Effector CD8-positive, alpha-beta T cell (primary cell): ENCODE results near the gene ITCH.
A peak's percentile ranks its signal among the peaks of the same experiment; 100 is the strongest.
"Not testable (repeated sequence)": the region's sequence is repeated elsewhere in the genome, so short reads cannot be mapped to it uniquely, and the experiment has no call there.

Source experiments
- DNase-seq: peaks from one replicate; lab custom pipeline; 2025; lab: John Stamatoyannopoulos, UW

ITCH gene

DNA sequence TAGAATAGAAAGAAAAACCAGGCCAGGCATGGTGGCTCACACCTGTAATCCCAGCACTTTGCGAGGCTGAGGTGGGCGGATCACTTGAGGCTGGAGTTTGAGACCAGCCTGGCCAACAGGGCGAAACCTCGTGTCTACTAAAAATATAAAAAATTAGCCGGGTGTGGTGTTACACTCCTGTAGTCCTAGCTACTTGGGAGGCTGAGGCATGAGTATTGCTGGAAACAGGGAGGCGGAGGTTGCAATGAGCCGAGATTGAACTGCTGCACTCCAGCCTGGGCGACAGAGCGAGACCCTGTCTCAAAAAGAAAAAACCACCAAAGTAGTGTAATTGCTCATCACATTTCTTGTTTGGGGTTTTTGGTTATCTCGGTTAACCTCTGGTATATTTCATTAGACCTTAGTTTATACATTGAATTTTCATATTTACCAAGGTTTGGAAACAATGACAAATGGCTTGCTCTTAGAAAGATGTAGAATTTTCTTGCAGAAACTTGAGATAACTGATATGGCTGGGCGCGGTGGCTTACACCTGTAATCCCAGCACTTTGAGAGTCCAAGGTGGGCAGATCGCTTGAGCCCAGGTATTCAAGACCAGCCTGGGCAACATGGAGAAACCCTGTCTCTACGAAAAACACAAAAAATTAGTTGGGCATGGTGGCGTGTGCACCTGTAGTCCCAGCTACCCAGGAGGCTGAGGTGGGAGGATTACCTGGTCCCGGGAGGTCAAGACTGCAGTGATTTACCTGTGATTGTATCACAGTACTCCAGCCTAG lies 14.2 kb downstream of the ITCH start:
- no peak for DNase-seq

DNA sequence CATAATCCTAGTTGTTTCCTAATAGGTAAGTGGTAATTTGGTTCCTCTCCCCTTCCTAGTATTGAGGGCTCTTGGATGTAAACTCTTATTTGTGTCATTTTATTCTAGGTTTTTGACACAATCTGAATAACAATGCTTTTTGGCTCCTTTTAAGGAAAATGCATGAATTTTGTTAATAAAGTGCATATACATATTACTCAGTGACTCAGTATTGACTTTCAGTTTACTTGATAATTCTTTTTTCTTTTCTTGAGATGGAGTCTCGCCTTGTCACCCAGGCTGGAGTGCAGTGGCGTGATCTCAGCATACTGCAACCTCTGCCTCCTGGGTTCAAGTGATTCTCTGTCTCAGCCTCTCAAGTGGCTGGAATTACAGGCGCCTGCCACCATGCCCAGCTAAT lies 19.1 kb downstream of the ITCH start:
- no peak for DNase-seq

DNA sequence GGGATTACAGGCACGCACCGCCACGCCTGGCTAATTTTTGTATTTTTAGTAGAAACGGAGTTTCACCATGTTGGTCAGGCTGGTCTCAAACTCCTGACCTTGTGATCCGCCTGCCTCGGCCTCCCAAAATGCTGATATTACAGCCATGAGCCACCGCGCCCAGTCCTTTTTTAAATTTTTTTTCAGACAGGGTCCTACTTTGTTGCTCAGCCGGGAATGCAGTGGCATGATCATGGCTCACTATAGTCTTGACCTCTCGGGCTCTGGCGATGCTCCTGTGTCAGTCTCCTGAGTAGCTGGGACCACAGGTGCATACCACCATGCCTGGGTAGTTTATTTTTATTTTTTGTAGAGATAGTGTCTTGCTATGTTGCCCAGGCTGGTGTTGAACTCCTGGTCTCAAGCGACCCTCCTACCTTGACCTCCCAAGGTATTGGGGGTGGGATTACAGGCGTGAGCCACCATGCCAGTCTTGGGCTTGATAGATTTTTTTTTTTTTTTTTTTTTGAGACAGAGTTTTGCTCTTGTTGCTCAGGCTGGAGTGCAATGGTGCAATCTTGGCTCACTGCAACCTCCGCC lies 19.9 kb downstream of the ITCH start:
- DNase-seq = not testable (repeated sequence)

DNA sequence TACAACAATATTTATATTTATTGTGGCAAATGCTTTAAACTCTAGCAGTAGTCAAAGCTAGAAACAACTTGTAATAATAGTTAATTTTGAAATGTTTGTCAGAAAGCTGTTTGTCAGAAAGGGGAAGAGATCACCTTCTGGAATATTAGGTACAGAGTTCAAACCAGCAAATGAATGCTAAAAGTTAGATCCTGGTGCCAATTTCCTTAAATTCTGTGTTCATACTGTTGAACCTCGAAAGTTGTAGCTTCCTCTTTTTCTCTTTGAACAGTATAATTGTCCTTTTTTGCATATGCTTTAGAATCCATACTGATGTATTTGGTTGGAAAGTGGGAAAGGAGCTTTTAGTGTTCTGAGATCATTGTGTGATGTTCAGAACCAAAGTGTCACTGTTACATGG lies 22.4 kb downstream of the ITCH start:
- no peak for DNase-seq

DNA sequence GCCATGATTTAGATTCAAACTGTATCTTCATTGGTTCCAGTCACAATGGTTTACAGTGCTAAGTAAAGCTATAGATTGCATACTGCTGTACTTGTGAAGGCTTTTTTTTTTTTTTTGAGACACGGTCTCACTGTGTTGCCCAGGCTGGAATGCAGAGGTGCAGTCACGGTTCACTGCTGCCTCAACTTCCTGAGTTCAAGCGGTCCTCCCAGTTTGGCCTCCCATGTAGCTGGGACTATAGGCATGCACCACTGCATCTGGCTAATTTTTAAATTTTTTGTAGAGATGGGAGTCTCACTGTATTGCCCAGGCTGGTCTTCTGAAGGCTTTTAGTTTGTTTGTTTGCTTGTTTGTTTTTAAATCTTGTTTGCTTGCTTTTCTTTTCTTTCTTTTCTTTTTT lies 24.9 kb downstream of the ITCH start:
- no peak for DNase-seq

DNA sequence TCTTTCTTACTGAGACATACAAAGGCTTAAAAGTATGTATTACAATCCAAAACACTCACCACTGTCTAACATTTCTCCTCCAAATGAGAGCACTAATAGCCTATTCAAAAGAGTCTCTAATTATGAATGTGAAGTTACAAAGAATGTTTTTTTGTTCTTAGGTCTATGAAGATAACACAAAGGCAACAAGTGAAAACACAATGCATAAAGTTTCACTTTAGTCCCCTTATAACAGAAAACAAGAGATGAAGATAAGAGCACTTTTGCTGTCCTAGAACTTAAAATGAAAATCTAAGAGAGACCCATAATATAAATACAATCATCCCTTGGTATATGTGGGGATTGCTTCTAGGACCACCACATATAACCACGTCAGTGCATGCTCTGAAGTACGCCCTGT lies 25.6 kb downstream of the ITCH start:
- DNase-seq = no peak

DNA sequence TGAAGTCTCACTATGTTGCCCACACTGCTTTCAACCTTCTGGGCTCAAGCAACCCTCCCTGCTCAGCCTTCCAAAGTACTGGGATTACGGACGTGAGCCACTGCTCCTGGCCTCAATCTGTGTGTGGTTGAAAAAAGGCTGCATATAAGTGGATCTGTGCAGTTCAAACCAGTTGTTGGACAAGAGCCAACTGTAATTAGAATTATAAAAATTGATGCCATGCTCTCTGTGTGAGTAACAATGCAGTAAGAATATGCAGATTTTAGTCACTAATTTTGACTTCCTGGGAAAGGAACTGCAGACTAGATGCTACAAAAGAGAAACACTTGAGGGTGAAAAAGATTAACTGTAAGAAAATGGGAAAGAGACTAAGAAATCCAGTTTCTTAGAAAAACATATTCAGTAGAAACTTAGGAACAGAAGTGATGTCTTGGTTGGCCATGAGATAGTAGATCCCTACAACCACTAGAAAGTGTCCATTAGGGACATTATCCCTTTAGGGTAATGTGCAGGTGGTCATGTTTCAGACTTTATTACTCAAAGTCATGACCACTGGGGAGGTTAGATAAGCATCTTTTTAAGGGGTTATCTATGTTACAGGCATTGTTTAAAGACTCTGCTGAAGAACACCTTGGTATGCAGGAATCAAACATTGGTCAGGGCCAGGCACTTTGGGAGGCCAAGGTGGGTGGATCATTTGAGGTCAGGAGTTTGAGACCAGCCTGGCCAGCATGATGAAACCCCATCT lies 26.3 kb downstream of the ITCH start:
- no peak for DNase-seq

DNA sequence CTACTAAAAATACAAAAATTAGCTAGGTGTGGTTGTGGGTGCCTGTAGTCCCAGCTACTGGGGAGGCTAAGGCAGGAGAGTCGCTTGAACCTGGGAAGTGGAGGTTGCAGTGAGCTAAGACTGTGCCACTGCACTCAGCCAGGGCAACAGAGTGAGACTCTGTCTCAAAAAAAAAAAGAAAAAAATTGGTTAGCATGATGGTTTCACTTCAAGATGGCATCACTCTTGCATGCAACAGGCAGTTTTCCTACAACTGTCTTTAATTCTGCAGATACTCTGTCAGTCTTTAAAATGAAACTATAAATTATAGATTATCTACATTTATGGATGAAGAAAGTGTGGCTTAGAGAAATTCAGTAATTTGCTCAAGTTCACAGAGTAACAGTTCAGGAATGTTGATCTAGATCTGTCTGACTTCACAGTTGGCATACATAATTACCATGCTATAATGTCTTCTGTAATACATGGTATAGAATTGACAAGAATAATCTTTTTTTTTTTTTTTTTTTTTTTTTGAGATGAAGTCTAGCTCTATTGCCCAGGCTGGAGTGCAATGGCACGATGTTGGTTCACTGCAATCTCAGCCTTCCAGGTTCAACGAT lies 27.0 kb downstream of the ITCH start:
- DNase-seq = no peak

DNA sequence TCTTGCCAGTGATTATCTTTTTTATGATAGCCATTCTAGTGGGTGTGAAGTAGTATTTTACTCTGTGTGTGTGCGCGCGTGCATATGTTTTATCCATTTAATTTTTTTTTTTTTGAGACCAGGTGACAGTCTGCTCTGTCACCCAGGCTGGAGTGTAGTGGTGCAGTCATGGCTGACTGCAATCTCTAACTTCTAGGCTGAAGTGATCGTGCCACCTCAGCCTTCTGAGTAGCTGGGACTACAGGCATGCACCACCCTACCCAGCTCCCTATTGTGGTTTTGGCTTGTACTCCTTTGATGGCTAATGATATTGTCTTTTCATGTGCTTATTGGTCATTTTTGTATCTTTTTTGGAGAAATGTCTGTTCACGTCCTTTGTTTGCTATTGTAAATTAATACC lies 33.3 kb downstream of the ITCH start:
- DNase-seq = no peak

DNA sequence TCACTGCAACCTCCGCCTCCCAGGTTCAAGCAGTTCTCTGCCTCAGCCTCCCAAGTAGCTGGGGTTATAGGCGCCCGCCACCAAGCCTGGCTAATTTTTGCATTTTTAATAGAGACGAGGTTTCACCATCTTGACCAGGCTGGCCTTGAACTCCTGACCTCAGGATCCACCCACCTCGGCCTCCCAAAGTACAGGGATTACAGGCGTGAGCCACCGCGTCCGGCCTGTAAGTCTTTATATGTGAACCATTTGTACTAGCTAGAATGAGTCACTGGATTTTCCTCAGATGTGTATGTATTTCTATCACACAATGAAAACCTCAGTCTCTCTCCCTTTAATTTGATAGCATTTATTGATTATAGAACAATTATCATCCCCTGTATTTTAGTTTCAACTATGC lies 34.0 kb downstream of the ITCH start:
- no peak for DNase-seq

DNA sequence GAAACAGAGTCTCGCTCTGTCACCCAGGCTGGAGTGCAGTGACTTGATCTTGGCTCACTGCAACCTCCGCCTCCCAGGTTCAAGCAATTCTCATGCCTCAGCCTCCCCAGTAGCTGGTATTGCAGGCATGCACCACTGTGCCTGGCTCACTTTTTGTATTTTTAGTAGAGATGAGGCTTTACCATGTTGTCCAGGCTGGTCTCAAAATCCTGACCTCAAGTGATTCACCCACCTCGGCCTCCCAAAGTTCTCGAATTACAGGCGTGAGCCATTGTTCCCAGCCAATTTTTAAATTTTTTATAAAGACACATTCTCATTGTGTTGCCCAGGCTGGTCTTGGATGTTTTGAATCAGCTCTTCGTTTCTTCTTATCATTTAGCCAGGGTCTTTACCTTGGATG lies 37.7 kb downstream of the ITCH start:
- not testable (repeated sequence) for DNase-seq

DNA sequence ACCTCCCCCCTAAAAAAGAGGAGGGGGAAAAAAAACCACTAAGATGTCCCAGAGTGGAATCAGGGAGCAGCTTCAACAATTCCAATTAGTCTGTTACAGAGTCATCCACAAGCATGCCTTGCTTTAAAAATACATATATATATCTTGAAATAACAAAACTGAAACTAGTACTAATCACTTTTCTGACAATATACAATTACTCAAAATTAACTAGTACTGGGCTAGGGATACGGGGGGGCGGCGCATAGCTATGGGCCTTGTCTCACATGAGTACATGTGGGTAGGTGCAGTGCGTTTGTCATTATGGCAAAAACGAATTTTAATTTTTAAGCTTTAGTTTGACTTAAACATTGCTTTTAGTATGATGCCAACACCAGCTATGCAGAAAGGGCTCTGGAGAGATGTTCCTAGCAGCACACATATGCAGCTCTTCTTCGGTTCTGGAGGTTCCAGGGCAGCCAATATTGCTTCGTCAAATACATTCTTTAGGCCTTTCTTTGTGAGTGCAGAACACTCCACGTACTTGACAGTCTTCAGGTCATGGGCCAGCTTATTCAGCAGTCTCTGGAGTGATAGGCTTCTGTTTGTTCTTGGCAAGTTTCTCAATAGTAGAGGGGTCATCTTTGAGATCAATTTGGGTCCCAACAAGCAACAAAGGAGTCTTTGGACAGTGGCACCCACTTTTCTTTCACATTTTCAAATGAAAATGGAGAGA lies 38.8 kb downstream of the ITCH start:
- no peak for DNase-seq

DNA sequence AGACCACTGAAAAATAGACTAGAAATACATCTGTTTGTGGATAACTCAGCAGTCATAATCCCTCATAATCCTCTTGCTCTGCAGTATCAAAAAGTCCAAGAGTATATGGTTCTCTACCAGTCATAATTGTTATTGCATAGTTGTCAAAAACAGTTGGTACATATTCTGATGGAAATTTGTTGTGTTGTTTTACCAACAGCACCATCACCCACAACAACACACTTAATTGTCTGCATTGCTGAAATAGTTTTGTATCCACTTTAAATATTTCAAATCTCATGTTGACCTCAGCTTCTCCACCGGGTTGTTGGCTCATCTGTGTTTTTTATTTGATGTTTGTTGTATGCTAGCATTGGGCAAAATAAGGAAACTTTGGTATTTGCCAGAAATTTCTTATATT lies 39.4 kb downstream of the ITCH start:
- no peak for DNase-seq

DNA sequence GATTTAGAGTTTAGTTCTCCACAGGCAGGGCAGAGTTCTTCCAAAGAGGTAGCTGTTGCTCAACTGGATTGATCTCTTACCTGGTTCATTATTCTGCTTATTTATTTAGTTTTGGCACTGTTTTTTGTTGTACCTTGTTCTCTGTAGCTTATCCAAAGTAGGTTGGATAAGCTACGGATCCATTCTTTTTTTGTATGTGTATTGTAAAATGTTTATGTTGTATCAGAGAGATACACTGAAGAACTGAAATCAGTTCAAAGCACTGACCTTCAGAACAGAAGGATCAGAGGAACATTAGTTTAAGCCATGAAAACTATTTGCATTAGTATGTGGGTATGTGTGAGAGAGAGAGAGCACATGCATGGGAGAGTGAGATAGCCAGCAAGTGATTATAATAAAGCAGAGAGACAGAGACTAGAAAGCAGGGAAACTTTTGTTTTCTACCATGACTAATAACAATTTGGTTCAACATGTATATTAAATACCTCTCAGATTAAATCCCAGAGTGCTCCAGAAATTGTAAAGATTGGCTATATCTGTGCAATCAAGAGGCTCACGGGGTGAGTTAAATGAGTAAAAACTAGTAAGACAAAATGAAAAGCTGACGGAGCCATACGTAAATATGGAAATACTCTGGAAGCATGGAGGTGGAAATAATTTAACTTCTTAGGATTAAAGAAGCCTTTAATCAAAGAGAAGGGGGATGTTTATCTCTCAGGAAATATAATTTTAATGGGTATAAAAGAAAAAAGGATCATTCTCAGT lies 40.2 kb downstream of the ITCH start:
- no peak for DNase-seq

DNA sequence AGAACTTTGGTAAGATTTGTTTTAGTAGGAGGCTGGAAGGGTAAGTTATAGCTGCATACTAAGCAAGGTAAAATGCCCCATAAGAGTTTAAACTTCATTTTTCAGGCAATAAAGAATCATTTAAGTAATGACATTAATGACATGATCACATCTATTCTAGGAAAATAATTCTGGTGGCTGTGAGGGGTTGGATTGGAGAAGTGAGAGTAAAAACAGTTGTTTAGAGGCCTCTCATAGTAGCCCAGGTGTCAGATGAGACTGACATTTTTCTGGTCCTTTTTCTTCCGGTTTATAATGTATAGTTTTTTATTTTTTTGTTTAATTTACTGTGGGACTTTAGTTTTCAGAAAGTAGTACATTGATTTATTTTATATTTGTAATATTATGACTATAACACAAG lies 40.8 kb downstream of the ITCH start:
- DNase-seq = no peak

DNA sequence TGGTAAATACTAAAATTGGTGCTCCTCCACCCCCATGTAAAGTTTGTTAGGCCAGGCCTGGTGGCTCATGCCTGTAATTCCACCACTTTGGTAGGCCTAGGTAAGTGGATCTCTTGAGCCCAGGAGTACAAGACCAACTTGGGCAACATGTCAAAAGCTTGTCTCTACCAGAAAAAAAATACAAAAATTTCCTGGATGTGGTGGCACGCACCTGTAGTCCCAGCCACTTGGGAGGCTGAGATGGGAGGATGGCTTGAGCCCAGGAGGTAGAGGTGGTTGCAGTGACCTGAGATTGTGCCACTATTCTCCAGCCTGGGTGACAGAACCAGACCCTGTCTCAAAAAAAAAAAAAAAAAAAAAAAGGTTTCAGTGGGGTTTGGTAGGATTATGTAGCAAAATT lies 41.7 kb downstream of the ITCH start:
- no peak for DNase-seq

DNA sequence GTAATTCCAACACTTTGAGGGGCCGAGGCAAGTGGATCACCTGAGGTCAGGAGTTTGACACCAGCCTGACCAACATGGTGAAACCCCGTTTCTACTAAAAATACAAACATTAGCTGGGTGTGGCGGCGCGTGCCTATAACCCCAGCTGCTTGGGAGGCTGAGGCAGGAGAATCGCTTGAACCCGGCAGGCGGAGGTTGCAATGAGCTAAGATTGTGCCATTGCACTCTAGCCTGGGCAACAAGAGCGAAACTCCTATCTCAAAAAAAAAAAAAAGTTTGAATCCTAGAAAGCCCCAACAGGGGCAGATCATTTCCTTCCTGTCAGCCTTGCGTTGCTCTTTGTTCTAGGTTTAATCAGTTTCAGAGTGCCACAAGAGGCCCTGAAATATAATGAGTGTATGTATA lies 42.2 kb downstream of the ITCH start:
- DNase-seq = peak; percentile 1

DNA sequence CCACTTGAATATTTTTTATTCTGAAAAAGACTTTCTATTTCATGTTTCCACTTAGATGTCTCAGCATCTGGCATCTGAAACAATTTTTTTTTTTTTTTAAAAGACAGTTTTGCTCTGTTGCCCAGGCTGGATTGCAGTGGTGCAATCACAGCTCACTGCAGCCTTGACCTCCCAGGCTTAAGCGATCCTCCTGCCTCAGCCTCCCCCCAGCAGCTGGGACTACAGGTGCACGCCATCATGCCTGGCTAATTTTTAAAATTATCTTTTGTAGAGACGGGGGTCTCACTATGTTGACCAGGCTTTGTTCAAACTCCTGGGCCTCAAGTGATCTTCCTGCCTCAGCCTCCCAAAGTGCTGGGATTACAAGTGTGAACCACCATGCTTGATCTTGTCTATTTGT lies 42.9 kb downstream of the ITCH start:
- not testable (repeated sequence) for DNase-seq

DNA sequence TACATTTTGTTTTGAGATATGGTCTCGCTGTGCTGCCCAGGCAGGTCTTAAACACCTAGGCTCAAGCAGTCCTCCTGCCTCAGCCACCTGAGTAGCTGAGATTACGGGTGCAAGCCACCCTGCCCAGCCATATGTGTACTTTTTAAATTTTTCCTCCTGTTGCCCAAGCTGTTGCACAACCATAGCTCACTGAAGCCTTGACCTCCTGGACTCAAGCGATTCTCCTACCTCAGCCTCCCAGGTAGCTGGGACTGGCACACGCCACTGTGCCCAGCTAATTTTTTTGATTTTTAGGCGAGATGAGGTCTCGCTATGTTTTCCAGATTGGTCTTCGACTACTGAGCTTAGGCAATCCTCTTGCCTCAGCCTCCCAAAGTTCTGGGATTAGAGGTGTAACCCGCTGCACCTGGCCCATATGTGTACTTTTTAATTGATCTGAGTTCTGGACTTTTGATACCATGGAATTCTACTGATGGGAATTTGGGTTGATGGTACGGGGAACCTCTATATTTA lies 44.9 kb downstream of the ITCH start:
- DNase-seq = no peak

DNA sequence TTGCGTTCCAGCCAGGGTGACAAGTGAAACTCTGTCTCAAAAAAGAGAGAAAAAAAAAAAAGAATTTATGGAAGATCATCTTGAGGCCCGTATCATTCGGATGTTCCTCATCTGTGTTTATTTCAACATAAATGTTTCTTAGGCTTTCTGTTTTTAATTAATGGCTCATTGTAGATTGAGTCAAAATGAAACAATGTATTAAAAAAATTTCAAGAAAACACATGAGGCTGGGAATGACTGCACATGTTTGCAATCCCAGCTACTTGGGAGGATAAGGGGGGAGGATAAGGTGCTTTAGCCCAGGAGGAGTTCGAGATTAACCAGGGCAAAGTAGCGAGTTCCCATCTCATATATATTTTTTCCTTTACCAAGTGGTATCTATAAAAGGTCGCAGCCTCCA lies 47.3 kb downstream of the ITCH start:
- DNase-seq = no peak

DNA sequence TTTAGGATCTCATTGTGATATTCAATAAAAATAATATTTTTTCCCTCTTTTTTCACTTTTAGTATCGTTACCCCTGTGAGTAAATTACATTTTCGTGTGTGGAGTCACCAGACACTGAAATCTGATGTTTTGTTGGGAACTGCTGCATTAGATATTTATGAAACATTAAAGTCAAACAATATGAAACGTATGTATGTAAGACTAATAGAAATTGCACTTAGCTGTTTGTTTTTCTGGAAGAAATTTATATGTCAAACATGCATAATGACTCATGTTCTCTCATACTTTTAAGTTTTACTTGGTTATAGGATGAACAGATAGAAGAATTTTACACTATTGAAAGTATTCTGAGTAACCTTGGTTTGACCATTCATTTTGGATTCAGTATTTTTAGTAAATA lies 49.4 kb downstream of the ITCH start:
- no peak for DNase-seq
